GM23248 (cell line): ENCODE results near the gene SGF29.

Experiments used
- EZH2 ChIP-seq: fragments of 200-600 bp; sonication (generic); IDR thresholded peaks from 2 replicates; pipeline ENCODE4 v1.6.1; 2018; ENCODE audit warnings: antibody characterized with exemption, mild to moderate bottlenecking; ENCODE audit not compliant: insufficient read depth, poor library complexity, severe bottlenecking
- EZH2phosphoT487 ChIP-seq: fragments of 200-600 bp; sonication (generic); IDR thresholded peaks from 2 replicates; pipeline ENCODE4 v1.6.1; 2018; ENCODE audit warnings: antibody characterized with exemption, moderate library complexity, mild to moderate bottlenecking, low read depth; ENCODE audit not compliant: insufficient read depth

DNA sequence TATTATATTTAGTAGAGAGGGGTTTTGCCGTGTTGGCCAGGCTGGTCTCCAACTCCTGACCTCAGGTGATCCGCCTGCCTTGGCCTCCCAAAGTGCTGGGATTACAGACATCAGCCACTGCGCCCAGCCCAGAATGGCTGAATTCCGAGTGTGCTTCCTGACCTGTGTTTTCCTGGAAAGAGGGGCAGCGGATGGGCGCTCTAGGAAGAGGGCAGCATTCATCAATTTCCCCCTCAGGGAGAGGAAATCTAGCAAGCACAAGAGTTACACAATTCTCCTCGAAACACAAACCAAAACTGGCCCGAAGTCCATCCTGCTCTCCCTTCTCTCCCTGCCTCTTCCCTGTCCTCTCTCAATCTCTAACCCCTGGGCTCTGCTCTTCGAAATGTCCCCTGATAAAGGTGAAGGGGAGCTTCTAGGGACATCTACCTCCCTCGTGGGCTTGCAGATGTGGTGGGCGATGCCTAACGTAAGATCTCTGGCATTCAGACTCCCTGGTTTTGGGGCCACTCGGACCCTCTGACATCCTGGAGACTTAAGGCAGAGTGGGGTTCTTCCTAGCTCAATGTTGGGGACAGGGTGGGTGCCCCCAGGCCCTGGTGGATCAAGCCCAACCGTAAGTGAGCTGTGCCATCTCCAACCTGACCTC lies 48.1 kb upstream of the SGF29 start:
- no peak for TF ChIP-seq EZH2phosphoT487
- TF ChIP-seq EZH2: no peak
